Upper lobe of right lung (tissue), 1 donor: Measurements from ENCODE around the gene RC3H1. TPM values are rescaled to one million over a fixed set of nuclear protein-coding genes. Genes with fewer than 3 reads are reported as not detected.
A peak's percentile ranks its signal among the peaks of the same experiment; 100 is the strongest.

ENCODE experiments used
- ATAC-seq: fragments of 200-7000 bp; cut with Tn5 transposase; one replicate; pipeline ENCODE4 v1.9.1; 2020; ENCODE audit warnings: mild to moderate bottlenecking, moderate library complexity
- DNase-seq: peaks from one replicate; pipeline ENCODE4 v3.0.0-alpha.2; 2020
- H3K27ac ChIP-seq: fragments of 200-600 bp; one replicate; pipeline ENCODE4 v1.8.0; 2022
- H3K27me3 ChIP-seq: fragments of 200-600 bp; one replicate; pipeline ENCODE4 v1.8.0; 2022; ENCODE audit warnings: mild to moderate bottlenecking
- H3K36me3 ChIP-seq: fragments of 200-600 bp; one replicate; pipeline ENCODE4 v1.8.0; 2022
- H3K4me1 ChIP-seq: fragments of 200-600 bp; one replicate; pipeline ENCODE4 v1.8.0; 2022
- H3K4me3 ChIP-seq: fragments of 200-600 bp; one replicate; pipeline ENCODE4 v1.8.0; 2022; ENCODE audit warnings: mild to moderate bottlenecking
- H3K9me3 ChIP-seq: fragments of 200-600 bp; one replicate; pipeline ENCODE4 v1.8.0; 2022
- intact Hi-C: fragments of 100-400 bp; cut with DNase I; formaldehyde crosslinking; loops from one replicate; pipeline ENCODE4 v1.11.0; 2022
- total RNA-seq: library from RNA; stranded (reverse); fragmentation: NEBNext Ultra II Directional; extraction: Animal tissue kit (Norgen Biotek cat#: 25700); gene quantifications from one replicate; pipeline ENCODE4 v1.2.1, GENCODE V29; 2021
- TF ChIP-seq, protein P1 (sequence below): fragments of 200-600 bp; IDR thresholded peaks from one replicate; pipeline ENCODE4 v1.8.0; 2022; ENCODE audit warnings: antibody characterized with exemption
- donor health status: DM: no; HTN: yes; CAD: no; lungs with severe emphysema.

RC3H1 gene
- total RNA-seq, 1 donor from 2014 or later: 36.5 TPM

- DNase-seq: no peak
- intact Hi-C loops: no loop called here
- ATAC-seq: no peak
- no peaks in the 10 kb centered on the region for H3K27me3 ChIP-seq
- H3K27ac ChIP-seq: no peak overlapping the region
- no peaks in the 10 kb centered on the region for H3K36me3 ChIP-seq
- no peaks in the 10 kb centered on the region for H3K9me3 ChIP-seq
- TF ChIP-seq, protein P1, sequence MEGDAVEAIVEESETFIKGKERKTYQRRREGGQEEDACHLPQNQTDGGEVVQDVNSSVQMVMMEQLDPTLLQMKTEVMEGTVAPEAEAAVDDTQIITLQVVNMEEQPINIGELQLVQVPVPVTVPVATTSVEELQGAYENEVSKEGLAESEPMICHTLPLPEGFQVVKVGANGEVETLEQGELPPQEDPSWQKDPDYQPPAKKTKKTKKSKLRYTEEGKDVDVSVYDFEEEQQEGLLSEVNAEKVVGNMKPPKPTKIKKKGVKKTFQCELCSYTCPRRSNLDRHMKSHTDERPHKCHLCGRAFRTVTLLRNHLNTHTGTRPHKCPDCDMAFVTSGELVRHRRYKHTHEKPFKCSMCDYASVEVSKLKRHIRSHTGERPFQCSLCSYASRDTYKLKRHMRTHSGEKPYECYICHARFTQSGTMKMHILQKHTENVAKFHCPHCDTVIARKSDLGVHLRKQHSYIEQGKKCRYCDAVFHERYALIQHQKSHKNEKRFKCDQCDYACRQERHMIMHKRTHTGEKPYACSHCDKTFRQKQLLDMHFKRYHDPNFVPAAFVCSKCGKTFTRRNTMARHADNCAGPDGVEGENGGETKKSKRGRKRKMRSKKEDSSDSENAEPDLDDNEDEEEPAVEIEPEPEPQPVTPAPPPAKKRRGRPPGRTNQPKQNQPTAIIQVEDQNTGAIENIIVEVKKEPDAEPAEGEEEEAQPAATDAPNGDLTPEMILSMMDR: no peak
- no peak overlapping the region for H3K4me3 ChIP-seq
- no peaks in the 10 kb centered on the region for H3K4me1 ChIP-seq
Observed at GRCh38 chr1:174041369-174041768, 19.2 kb upstream of the RC3H1 start.

DNA sequence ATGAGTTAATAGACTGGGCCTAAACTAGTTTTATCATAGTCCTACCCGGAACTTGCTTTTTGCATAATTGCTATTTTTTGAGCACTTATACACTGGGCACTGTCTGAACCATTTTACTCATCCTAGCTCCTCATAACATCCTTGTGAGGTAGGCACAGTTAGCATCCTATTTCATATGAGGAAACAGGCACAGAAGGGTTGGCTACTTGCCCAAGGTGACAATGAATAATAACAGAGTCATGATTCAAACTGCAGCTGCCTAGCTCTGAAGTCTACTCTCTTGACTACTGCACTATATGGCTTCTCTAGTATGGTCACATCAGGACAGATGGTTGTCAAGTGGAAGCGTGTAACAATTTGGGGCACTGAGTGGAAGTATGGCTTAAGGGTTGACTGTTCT lies 18.2 kb upstream of the RC3H1 start:
- Histone ChIP-seq H3K9me3 (no peaks in the 10 kb centered on the region), H3K27me3 (no peaks in the 10 kb centered on the region), H3K4me1 (no peaks in the 10 kb centered on the region), H3K4me3 (no peak overlapping the region), H3K36me3 (no peaks in the 10 kb centered on the region), H3K27ac (no peak overlapping the region)
- TF ChIP-seq, protein P1: no peak
- DNase-seq (no peak), ATAC-seq (no peak)
- intact Hi-C loops: no loop called here

- no peaks in the 10 kb centered on the region for H3K36me3 ChIP-seq
- TF ChIP-seq, protein P1: no peak
- DNase-seq: no peak
- intact Hi-C loops: no loop called here
- H3K27ac ChIP-seq: no peak overlapping the region
- no peaks in the 10 kb centered on the region for H3K4me1 ChIP-seq
- ATAC-seq: no peak
- H3K9me3 ChIP-seq: no peaks in the 10 kb centered on the region
- no peak overlapping the region for H3K4me3 ChIP-seq
- no peaks in the 10 kb centered on the region for H3K27me3 ChIP-seq
Observed at GRCh38 chr1:174039027-174039426, 16.9 kb upstream of the RC3H1 start.

DNA sequence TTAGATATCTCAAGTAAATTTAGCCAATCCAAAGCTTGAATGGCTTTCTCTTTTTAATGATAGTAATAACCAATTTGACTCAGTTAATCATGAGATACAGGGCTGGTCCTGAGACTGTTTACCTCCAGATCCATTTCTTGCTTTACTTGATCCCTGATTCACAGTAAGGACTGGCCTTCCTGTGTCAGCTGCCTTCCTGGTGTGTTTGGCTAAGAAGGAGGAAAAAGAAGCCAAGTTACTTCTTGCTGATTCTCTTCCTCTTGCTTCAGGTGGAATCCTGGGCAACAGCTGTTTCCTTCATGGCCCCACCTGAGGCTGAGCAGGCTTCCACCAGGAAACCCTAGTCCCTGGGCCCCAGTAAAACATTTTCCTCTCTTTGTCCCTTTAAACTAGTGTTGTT lies 14.6 kb upstream of the RC3H1 start:
- H3K9me3 ChIP-seq: no peaks in the 10 kb centered on the region
- TF ChIP-seq, protein P1: no peak
- intact Hi-C loops: no loop called here
- no peaks in the 10 kb centered on the region for H3K27me3 ChIP-seq
- no peak overlapping the region for H3K4me3 ChIP-seq
- no peaks in the 10 kb centered on the region for H3K4me1 ChIP-seq
- no peak overlapping the region for H3K27ac ChIP-seq
- no peaks in the 10 kb centered on the region for H3K36me3 ChIP-seq
- ATAC-seq (no peak), DNase-seq (no peak)

DNA sequence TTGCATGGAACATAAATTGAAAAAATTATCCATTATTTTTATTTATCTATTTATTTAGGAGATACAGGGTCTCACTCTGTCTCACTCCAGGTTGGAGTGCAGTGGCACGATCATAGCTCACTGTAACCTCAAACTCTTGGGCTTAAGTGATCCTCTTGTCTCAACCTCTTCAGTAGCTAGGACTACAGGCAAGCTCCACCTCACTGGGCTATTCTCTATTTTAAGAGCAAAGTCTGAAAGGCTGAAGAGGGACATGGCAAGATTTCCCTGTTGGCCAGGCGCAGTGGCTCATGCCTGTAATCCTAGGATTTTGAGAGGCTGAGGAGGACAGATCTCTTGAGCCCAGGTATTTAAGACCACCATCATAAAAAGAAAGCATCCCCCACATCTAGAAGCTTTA lies 14.0 kb upstream of the RC3H1 start:
- TF ChIP-seq, protein P1: no peak
- Histone ChIP-seq H3K9me3 (no peaks in the 10 kb centered on the region), H3K36me3 (no peaks in the 10 kb centered on the region), H3K4me1 (no peaks in the 10 kb centered on the region), H3K4me3 (no peak overlapping the region), H3K27me3 (no peaks in the 10 kb centered on the region), H3K27ac (no peak overlapping the region)
- intact Hi-C loops: no loop called here
- DNase-seq: no peak
- ATAC-seq: peak; percentile 73

DNA sequence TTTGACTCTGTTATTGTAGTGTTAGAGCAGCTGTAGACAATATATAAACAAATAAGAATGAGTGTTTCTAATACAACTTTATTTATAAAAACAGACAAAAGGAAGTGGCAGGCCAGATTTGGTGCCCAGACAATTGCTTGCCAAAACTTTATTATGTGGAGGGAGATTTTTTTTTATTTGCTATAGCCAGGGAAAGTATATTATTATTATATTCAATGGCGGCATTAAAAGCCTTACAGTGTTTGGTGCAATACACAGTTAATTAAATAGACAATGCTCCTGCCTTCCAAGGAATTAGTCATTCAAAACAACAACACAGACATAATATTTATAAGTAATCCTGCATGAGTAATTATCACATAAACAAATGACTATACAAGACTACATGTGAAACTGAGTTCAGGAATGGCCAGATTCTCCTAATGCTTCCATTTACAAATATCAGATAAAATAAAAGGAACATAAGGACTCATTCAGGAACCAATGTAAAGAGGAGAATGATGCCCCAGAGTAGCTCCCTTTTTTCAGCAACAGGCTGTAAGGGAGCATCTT lies 10.6 kb upstream of the RC3H1 start:
- no peaks in the 10 kb centered on the region for H3K4me1 ChIP-seq
- no peaks in the 10 kb centered on the region for H3K27me3 ChIP-seq
- no peak for DNase-seq
- H3K9me3 ChIP-seq: no peaks in the 10 kb centered on the region
- ATAC-seq: no peak
- H3K27ac ChIP-seq: no peak overlapping the region
- H3K4me3 ChIP-seq: no peak overlapping the region
- TF ChIP-seq, protein P1: no peak
- intact Hi-C loops: no loop called here
- no peaks in the 10 kb centered on the region for H3K36me3 ChIP-seq
